NCI-H1436 treated with DMSO at 0.1 percent for 48 hours (cell line): ENCODE measurements around the gene TRIM16.
A peak's percentile ranks its signal among the peaks of the same experiment; 100 is the strongest.
"Not testable (repeated sequence)": the region's sequence is repeated elsewhere in the genome, so short reads cannot be mapped to it uniquely, and the experiment has no call there.

Experiments used
- DNase-seq: peaks from one replicate; lab custom pipeline; 2025; lab: John Stamatoyannopoulos, UW

TRIM16 gene

GRCh38 chr17:15658296-15658695 lies 25.8 kb downstream of the TRIM16 start:
- no peak for DNase-seq

GRCh38 chr17:15657868-15658267 lies 26.2 kb downstream of the TRIM16 start:
- no peak for DNase-seq

GRCh38 chr17:15654886-15655561 lies 29.1 kb downstream of the TRIM16 start:
- no peak for DNase-seq

GRCh38 chr17:15654401-15654800 lies 29.7 kb downstream of the TRIM16 start:
- not testable (repeated sequence) for DNase-seq

- DNase-seq: no peak
These were observed 31.2 kb downstream of the TRIM16 start for GRCh38 chr17:15652960-15653359.

GRCh38 chr17:15651583-15652110 lies 32.5 kb downstream of the TRIM16 start:
- DNase-seq: peak; percentile 22

- no peak for DNase-seq
These were observed 33.1 kb downstream of the TRIM16 start for GRCh38 chr17:15650741-15651582.

GRCh38 chr17:15649861-15650421 lies 34.2 kb downstream of the TRIM16 start:
- no peak for DNase-seq

GRCh38 chr17:15648386-15648785 lies 35.7 kb downstream of the TRIM16 start:
- no peak for DNase-seq

- DNase-seq: not testable (repeated sequence)
These were observed 38.2 kb downstream of the TRIM16 start for GRCh38 chr17:15645942-15646312.

GRCh38 chr17:15645099-15645941 lies 38.8 kb downstream of the TRIM16 start:
- DNase-seq: not testable (repeated sequence)

GRCh38 chr17:15642505-15643251 lies 41.4 kb downstream of the TRIM16 start:
- not testable (repeated sequence) for DNase-seq

- DNase-seq: not testable (repeated sequence)
These were observed 42.1 kb downstream of the TRIM16 start for GRCh38 chr17:15642014-15642413.

- DNase-seq: not testable (repeated sequence)
These were observed 53.1 kb downstream of the TRIM16 start for GRCh38 chr17:15630930-15631453.

GRCh38 chr17:15629991-15630390 lies 54.1 kb downstream of the TRIM16 start:
- not testable (repeated sequence) for DNase-seq

- DNase-seq: not testable (repeated sequence)
These were observed 60.4 kb downstream of the TRIM16 start for GRCh38 chr17:15623661-15624209.

GRCh38 chr17:15623255-15623654 lies 60.9 kb downstream of the TRIM16 start:
- not testable (repeated sequence) for DNase-seq

GRCh38 chr17:15622124-15622523 lies 62.0 kb downstream of the TRIM16 start:
- DNase-seq: not testable (repeated sequence)

- not testable (repeated sequence) for DNase-seq
These were observed 64.6 kb downstream of the TRIM16 start, which contains the start of gene FBXW10B for GRCh38 chr17:15619331-15620058. TSS of gene FBXW10B (minus strand) at chr17:15619704. CDS start at chr17:15619512, 192 bp downstream.
